ENCODE data around the gene ACTR3C.
A peak's percentile ranks its signal among the peaks of the same experiment; 100 is the strongest.
"Not testable (repeated sequence)": the region's sequence is repeated elsewhere in the genome, so short reads cannot be mapped to it uniquely, and the experiment has no call there.

ACTR3C gene

DNA sequence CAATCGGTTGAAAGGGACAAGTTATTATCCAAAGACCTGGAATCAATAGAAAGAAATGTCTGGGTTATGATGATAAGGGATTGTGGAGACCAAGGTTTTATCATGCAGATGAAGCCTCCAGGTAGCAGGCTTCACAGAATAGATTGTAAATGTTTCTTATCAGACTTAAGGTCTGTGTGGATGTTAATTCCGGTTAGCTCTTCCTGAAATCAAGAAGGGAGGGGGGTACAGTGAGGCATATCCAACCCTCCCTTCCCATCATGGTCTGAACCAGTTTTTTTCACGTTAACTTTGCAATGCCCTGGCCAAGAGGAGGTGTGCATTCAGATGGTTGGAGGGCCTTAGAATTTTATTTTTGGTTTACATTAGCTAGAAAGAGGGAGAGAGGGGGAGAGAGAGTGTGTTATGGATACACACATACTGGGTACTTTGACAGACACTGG, 10.0 kb downstream of the ACTR3C start:
- DNase-seq (ENCODE audit: low read depth), result no peak

DNA sequence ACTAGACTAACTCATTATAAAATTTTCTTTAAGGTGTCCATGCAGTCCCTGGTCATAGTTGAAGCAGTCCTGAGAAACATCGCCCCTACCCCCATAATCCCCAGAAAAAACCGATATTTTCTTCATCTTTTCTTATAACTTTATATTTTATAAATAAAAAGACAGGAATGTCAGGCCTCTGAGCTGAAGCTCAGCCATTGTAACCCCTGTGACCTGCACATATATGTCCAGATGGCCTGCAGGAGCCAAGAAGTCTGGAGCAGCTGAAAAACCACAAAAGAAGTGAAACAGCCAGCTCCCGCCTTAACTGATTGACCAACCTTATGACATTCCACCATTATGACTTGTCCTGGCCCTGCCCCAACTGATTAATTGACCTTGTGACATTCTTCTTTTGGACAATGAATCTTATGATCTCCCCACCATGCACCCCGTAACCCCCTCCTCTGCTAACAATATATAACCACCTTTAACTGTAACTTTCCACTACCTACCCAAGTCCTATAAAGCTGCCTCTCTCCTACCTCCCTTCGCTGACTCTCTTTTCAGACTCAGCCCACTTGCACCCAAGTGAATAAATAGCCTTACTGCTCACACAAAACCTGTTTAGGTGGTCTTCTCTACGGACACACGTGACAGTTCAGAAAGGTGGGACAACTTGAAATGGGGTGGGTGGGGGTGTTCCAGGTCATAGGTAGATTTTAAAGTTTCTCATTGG, 10.5 kb downstream of the ACTR3C start:
- not testable (repeated sequence) for DNase-seq (ENCODE audit: low read depth)

GRCh38 chr7:150311711-150312110, 11.6 kb downstream of the ACTR3C start:
- DNase-seq (ENCODE audit: low read depth), result no peak

DNA sequence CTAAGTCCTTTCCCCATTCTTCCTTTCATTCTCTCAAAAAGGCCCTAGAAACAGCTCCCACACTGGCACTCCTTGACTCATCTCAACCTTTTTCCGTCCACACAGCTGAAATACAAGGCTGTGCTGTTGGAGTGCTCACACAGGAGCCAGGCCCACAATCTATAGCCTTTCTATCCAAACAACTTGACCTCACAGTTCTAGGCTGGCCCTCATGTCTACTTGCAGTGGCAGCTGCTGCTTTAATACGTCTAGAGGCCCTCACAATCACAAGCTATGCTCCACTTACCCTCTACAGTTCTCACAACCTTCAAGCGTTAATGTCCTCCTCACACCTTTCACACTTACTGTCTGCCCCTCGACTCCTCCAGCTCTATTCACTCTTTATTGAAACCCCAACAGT, 12.2 kb downstream of the ACTR3C start:
- no peak for DNase-seq (ENCODE audit: low read depth)

DNA sequence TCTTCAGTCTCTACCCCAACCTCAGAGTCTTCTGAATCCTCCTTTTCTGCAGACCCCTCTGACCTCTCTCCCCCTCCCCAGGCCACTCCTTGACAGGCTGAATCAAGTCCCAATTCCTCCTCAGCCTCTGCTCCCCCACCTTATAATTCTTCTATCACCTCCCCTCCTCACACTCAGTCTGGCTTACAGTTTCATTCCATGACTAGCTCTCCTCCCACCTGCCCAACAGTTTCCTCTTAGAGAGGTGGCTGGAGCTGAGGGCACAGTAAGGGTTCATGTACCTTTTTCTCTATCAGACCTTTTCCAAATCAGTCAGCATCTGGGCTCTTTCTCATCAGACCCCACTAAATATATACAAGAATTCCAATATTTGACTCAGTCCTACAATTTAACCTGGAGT, 14.8 kb downstream of the ACTR3C start:
- no peak for DNase-seq (ENCODE audit: low read depth)

DNA sequence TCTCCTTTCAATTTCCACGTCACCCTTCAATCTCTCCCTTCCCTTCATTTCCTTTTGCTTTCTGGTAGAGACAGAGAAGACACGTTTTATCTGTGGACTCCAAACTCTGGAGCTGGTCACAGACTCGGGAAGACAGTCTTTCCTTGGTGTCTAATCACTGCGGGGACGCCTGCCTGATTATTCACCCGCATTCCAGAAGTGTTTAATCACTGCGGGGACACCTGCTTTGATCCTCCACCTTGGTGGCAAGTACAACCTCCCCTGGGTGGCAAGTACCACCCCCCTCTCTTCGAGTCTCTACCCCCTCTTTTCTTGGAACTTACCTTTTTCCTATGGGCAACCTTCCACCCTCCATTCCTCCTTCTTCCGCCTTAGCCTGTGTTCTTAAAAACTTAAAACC, 15.4 kb downstream of the ACTR3C start:
- no peak for DNase-seq (ENCODE audit: low read depth)

DNA sequence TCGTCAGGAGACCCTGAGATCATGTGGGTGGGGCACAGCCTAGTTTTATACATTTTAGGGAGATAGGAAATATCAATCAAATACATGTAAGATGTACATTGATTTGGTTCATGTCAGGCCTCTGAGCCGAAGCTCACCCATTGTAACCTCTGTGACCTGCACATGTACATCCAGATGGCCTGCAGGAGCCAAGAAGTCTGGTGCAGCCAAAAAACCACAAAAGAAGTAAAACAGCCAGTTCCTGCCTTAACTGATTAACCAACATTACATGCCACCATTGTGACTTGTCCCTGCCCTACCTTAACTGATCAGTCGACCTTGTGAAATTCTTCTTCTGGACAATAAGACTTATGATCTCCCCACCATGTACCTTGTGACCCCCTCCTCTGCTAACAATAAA, 16.2 kb downstream of the ACTR3C start:
- no peak for DNase-seq (ENCODE audit: low read depth)

GRCh38 chr7:150306377-150306776, 17.0 kb downstream of the ACTR3C start:
- DNase-seq (ENCODE audit: low read depth), result not testable (repeated sequence)

GRCh38 chr7:150305903-150306284, 17.5 kb downstream of the ACTR3C start:
- DNase-seq (ENCODE audit: low read depth), result not testable (repeated sequence)

- not testable (repeated sequence) for DNase-seq (ENCODE audit: low read depth)
These were observed 18.0 kb downstream of the ACTR3C start for GRCh38 chr7:150305259-150305902.

DNA sequence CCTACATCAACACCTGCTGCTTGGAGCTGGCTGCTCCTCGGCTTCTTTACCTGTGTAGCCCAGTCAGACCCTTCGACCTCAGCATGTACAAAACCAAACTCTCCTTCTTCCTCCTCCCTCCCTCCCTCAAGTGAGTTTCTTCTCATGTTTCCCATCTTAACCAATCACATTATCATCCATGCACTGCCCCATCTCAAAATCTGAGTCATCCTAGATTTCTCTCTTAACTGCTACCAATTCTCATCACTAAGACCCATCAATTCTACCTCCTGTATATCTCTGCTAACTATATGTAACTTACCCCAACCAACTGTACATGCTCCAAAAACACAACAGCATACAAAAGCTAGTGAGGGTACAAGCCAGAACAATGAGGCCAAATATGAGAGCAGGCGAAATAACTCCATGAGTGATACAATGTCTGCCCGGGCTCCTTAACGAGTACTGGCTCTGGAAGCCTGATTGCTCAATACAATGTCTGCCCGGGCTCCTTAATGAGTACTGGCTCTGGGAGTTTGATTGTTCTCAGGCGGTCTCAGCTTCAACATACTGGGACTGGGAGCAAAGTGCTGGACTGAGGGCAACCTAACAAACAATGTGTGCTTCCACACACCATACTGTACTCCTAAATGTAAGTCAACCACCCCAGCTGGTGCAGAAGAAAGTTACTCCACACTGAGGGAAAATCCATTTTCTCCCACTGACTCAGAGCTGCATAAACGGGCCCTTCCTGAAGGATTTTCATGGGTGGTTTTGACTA, 18.7 kb downstream of the ACTR3C start:
- DNase-seq (ENCODE audit: low read depth), result not testable (repeated sequence)

- not testable (repeated sequence) for DNase-seq (ENCODE audit: low read depth)
These were observed 20.4 kb downstream of the ACTR3C start for GRCh38 chr7:150302908-150303310.

DNA sequence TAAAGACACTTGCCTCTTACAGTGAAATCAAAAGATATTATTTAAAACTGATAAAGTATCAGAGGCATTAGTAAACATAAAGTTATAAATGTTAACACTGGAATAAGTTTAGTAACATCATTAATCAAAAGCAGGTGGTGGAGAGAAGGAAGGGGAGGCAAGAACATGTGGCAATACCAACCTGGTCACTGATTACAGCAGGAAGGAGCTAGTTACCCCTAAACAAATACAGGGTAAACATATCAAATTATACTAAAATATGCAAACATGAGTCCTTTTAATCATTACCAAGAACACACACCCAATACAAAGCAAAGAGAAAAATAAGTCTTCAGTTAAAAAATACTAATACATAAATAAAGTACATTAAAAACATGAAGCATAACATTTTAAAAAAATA, 25.4 kb downstream of the ACTR3C start:
- DNase-seq (ENCODE audit: low read depth), result not testable (repeated sequence)

GRCh38 chr7:150296802-150297201, 26.5 kb downstream of the ACTR3C start:
- not testable (repeated sequence) for DNase-seq (ENCODE audit: low read depth)

GRCh38 chr7:150295614-150296013, 27.7 kb downstream of the ACTR3C start:
- DNase-seq (ENCODE audit: low read depth), result not testable (repeated sequence)

DNA sequence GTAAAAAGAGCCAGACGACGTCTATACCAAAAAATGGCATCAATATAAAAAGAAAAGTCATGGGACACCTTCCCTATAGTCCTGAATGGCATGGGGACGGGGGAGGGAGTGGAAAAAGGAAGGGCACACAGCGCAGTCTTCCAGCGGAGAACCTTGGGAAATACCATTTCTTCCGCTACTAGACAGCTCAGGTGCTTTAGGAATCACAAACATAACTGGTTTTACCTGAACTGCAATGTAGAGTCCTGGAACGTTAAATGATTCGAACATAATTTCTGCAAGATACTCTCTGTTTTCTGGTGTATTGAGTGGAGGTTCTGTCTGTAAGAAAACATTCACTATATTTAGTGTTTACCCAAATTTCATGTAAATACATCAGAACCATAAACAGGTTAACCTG, 28.3 kb downstream of the ACTR3C start:
- not testable (repeated sequence) for DNase-seq (ENCODE audit: low read depth)

DNA sequence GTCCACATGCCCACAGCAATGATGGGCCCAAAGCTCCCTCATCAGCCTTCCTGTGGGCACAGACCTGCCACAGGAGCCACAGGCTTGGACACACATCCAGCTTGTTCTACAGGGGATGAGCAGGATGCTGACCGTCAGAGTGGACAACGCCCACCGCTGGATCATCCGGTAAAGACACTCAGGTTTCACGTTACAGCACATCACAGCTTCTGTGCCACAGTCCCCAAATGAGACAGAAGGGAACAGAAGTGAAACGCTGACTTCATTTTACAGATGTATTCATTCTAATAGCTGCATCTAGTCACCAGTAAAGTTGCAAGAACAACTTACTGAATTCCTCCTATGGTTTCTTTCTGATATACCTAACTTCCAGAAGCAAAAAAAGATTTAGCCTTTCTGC, 33.0 kb downstream of the ACTR3C start:
- DNase-seq (ENCODE audit: low read depth), result not testable (repeated sequence)

GRCh38 chr7:150288816-150289215, 34.5 kb downstream of the ACTR3C start:
- not testable (repeated sequence) for DNase-seq (ENCODE audit: low read depth)

GRCh38 chr7:150287815-150288214, 35.5 kb downstream of the ACTR3C start:
- DNase-seq (ENCODE audit: low read depth), result not testable (repeated sequence)

GRCh38 chr7:150285849-150286754, 37.2 kb downstream of the ACTR3C start:
- DNase-seq (ENCODE audit: low read depth), result peak; percentile 7

- DNase-seq (ENCODE audit: low read depth), result not testable (repeated sequence)
These were observed 39.7 kb downstream of the ACTR3C start for GRCh38 chr7:150283608-150284007.

DNA sequence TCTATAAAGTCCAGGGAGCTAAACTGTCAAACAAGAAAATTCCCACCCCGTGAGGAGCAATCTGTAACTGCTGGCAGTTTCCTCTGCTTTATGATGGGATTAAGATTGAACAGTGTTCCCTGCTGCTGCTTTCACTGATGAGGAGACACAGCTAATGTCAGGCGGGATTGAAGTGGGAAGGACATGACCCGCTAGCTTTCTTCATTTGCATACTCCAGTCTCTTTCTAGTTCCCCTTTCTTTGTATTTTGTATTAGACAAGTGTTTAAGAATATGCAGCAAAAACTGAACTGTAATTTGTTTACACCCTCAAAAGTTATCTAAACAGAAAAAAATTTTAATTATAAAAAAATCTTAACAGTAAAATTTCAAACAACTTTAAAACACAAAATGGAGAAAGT, 40.2 kb downstream of the ACTR3C start:
- not testable (repeated sequence) for DNase-seq (ENCODE audit: low read depth)

All from activated T-helper 1 cell treated with Interleukin-2 at 50 U/mL for 16 hours (primary cell).